Rectal smooth muscle tissue (tissue), 1 donor: ENCODE results near the gene RBMY1B.
"Not testable (repeated sequence)": the region's sequence is repeated elsewhere in the genome, so short reads cannot be mapped to it uniquely, and the experiment has no call there.

ENCODE experiments used
- H3K27ac ChIP-seq: one replicate; pipeline ENCODE4 v1.7.0; 2013; ENCODE audit warnings: low read depth, low read length, inconsistent platforms
- H3K27me3 ChIP-seq: one replicate; pipeline ENCODE4 v1.7.0; 2013; ENCODE audit warnings: low read length; ENCODE audit not compliant: control insufficient read depth, insufficient read depth
- H3K36me3 ChIP-seq: one replicate; pipeline ENCODE4 v1.7.0; 2013; ENCODE audit warnings: low read length; ENCODE audit not compliant: control insufficient read depth, insufficient read depth
- H3K4me1 ChIP-seq: one replicate; pipeline ENCODE4 v1.7.0; 2013; ENCODE audit warnings: low read length; ENCODE audit not compliant: control insufficient read depth, insufficient read depth
- H3K4me3 ChIP-seq: one replicate; pipeline ENCODE4 v1.7.0; 2013; ENCODE audit warnings: low read length
- H3K9ac ChIP-seq: one replicate; pipeline ENCODE4 v1.7.0; 2013; ENCODE audit warnings: low read length

Gene RBMY1B

GRCh38 chrY:21511038-21511437, at the start of gene RBMY1B:
Gene RBMY1B (plus strand): TSS chrY:21511338. CDS start chrY:21513351, 2,013 bp downstream.
- not testable (repeated sequence) for H3K27me3 ChIP-seq, H3K36me3 ChIP-seq, H3K4me1 ChIP-seq, H3K27ac ChIP-seq, H3K9ac ChIP-seq, H3K4me3 ChIP-seq

GRCh38 chrY:21462915-21463314, 48.2 kb upstream of the RBMY1B start:
- H3K27me3 ChIP-seq, H3K27ac ChIP-seq, H3K9ac ChIP-seq, H3K4me3 ChIP-seq, H3K36me3 ChIP-seq, H3K4me1 ChIP-seq: not testable (repeated sequence)

GRCh38 chrY:21482967-21483366, 28.2 kb upstream of the RBMY1B start:
- Histone ChIP-seq H3K27me3 (no peaks in the 10 kb centered on the region), H3K27ac (no peak overlapping the region), H3K9ac (no peak overlapping the region), H3K4me3 (no peak overlapping the region), H3K4me1 (no peaks in the 10 kb centered on the region), H3K36me3 (no peaks in the 10 kb centered on the region)

GRCh38 chrY:21534579-21534978, 23.4 kb downstream of the RBMY1B start, which contains the start of gene RBMY1A1:
Gene RBMY1A1 (plus strand): TSS chrY:21534879. CDS start chrY:21536892, 2,013 bp downstream.
- not testable (repeated sequence) for H3K27ac ChIP-seq, H3K4me3 ChIP-seq

GRCh38 chrY:21559316-21559984, 48.3 kb downstream of the RBMY1B start:
- not testable (repeated sequence) for H3K27ac ChIP-seq, H3K36me3 ChIP-seq, H3K9ac ChIP-seq, H3K27me3 ChIP-seq, H3K4me3 ChIP-seq, H3K4me1 ChIP-seq

More at GRCh38 chrY:21534579-21534978, 23.4 kb downstream of the RBMY1B start, which contains the start of gene RBMY1A1:
- not testable (repeated sequence) for H3K27me3 ChIP-seq, H3K36me3 ChIP-seq, H3K4me1 ChIP-seq, H3K9ac ChIP-seq
